ENCODE results near the gene DUOX1.
"Not testable (repeated sequence)": the region's sequence is repeated elsewhere in the genome, so short reads cannot be mapped to it uniquely, and the experiment has no call there.

Gene DUOX1

GRCh38 chr15:45134046-45134445 is 4.3 kb downstream of the DUOX1 start:
- no peak for TF ChIP-seq JUND (IDR thresholded peaks at IDR 0.05; ENCODE audit: low read depth)
- in situ Hi-C loops (cut with HindIII; ENCODE audit: low pct_unique_long_range_greater_than_20kb, low sequenced_read_pairs): no loop called here
- DNase-seq (ENCODE audit: low read depth in 1 of 2, low spot score in 1 of 2): no peak

- TF ChIP-seq JUND (IDR thresholded peaks at IDR 0.05; ENCODE audit: low read depth): no peak
- DNase-seq (ENCODE audit: low read depth in 1 of 2, low spot score in 1 of 2): no peak
- in situ Hi-C loops (cut with HindIII; ENCODE audit: low pct_unique_long_range_greater_than_20kb, low sequenced_read_pairs): no loop called here
Measured at GRCh38 chr15:45134682-45135604, 5.1 kb downstream of the DUOX1 start.

- DNase-seq (ENCODE audit: low read depth in 1 of 2, low spot score in 1 of 2); in situ Hi-C loops (cut with HindIII; ENCODE audit: low pct_unique_long_range_greater_than_20kb, low sequenced_read_pairs): not testable (repeated sequence)
Measured at GRCh38 chr15:45135705-45136377, 6.0 kb downstream of the DUOX1 start.

- TF ChIP-seq JUND (IDR thresholded peaks at IDR 0.05; ENCODE audit: low read depth): no peak
- DNase-seq (ENCODE audit: low read depth in 1 of 2, low spot score in 1 of 2): no peak
- in situ Hi-C loops (cut with HindIII; ENCODE audit: low pct_unique_long_range_greater_than_20kb, low sequenced_read_pairs): no loop called here
Measured at GRCh38 chr15:45136378-45136764, 6.6 kb downstream of the DUOX1 start.

- DNase-seq (ENCODE audit: low read depth in 1 of 2, low spot score in 1 of 2): no peak
- no peak for TF ChIP-seq JUND (IDR thresholded peaks at IDR 0.05; ENCODE audit: low read depth)
- in situ Hi-C loops (cut with HindIII; ENCODE audit: low pct_unique_long_range_greater_than_20kb, low sequenced_read_pairs): no loop called here
Measured at GRCh38 chr15:45137703-45138102, 7.9 kb downstream of the DUOX1 start.

- in situ Hi-C loops (cut with HindIII; ENCODE audit: low pct_unique_long_range_greater_than_20kb, low sequenced_read_pairs): no loop called here
- no peak for DNase-seq (ENCODE audit: low read depth in 1 of 2, low spot score in 1 of 2)
- no peak for TF ChIP-seq JUND (IDR thresholded peaks at IDR 0.05; ENCODE audit: low read depth)
Measured at GRCh38 chr15:45138814-45139765, 9.3 kb downstream of the DUOX1 start.

DNA sequence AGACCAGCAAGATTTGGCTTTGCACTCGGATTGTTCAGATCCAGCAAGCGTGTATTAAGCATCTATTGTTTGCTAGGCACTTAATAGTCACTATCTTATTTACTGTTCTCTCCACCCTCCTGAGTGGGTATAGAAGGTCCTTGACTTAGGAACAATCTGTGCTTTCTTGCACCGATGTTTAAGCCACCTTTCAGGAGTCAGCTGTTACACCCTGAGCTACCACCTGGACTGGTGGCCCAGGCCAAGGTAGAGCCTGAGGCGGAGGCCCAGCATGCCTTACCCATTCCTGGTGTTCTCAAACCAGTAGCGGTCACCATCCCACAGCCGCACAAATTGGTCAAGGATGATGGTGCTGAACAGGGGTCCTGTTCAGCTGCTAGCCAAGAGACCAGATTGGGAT is 10.0 kb downstream of the DUOX1 start:
- in situ Hi-C loops (cut with HindIII; ENCODE audit: low pct_unique_long_range_greater_than_20kb, low sequenced_read_pairs): no loop called here

GRCh38 chr15:45140557-45141250 is 10.9 kb downstream of the DUOX1 start:
- no peak for TF ChIP-seq JUND (IDR thresholded peaks at IDR 0.05; ENCODE audit: low read depth)
- DNase-seq (ENCODE audit: low read depth in 1 of 2, low spot score in 1 of 2): no peak
- in situ Hi-C loops (cut with HindIII; ENCODE audit: low pct_unique_long_range_greater_than_20kb, low sequenced_read_pairs): no loop called here

More for the DNA sequence above, 10.0 kb downstream of the DUOX1 start:
- no peak for TF ChIP-seq JUND (IDR thresholded peaks at IDR 0.05; ENCODE audit: low read depth)
- DNase-seq (ENCODE audit: low read depth in 1 of 2, low spot score in 1 of 2): no peak

DNA sequence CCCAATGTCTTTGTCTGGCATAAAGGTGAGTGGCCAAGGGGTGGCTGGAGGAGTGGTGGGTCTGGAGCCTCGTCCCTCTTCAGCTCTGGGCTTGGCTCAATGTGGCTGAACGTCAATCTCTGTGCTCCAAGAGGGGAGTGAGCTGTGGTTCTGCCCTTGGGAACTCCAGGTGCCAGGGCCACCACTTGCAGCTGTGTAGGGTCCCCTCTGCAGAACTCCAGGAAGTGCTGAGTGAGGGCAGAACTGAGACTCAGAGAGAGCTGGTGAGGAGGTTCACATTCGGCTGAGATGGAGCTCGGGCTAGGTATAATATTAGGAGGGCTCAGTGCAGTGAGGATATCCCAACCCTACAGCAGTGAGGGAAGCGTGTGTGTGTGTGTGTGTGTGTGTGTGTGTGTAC is 11.6 kb downstream of the DUOX1 start:
- no peak for TF ChIP-seq JUND (IDR thresholded peaks at IDR 0.05; ENCODE audit: low read depth)
- in situ Hi-C loops (cut with HindIII; ENCODE audit: low pct_unique_long_range_greater_than_20kb, low sequenced_read_pairs): no loop called here
- DNase-seq (ENCODE audit: low read depth in 1 of 2, low spot score in 1 of 2): no peak

DNA sequence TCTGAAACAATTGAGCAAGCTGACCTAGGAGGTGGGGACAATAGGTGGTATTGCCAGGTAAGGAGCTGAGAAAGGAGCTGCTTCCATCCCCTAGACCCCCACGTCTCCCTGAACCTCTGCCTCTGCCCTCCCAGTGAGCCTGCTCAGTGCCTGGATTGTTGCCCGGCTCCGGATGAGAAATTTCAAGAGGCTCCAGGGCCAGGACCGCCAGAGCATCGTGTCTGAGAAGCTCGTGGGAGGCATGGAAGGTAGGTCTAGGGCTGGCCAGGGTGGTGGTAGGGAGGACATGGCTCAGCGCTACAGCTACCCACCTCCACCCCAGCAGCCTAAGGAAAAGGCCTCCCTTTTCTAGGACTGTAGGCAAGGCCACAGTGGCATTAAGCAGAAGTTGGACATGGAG is 13.3 kb downstream of the DUOX1 start:
- DNase-seq (ENCODE audit: low read depth in 1 of 2, low spot score in 1 of 2): no peak
- in situ Hi-C loops (cut with HindIII; ENCODE audit: low pct_unique_long_range_greater_than_20kb, low sequenced_read_pairs): no loop called here
- no peak for TF ChIP-seq JUND (IDR thresholded peaks at IDR 0.05; ENCODE audit: low read depth)

GRCh38 chr15:45143946-45144345 is 14.2 kb downstream of the DUOX1 start:
- in situ Hi-C loops (cut with HindIII; ENCODE audit: low pct_unique_long_range_greater_than_20kb, low sequenced_read_pairs): no loop called here
- no peak for DNase-seq (ENCODE audit: low read depth in 1 of 2, low spot score in 1 of 2)
- no peak for TF ChIP-seq JUND (IDR thresholded peaks at IDR 0.05; ENCODE audit: low read depth)

- in situ Hi-C loops (cut with HindIII; ENCODE audit: low pct_unique_long_range_greater_than_20kb, low sequenced_read_pairs): no loop called here
- DNase-seq (ENCODE audit: low read depth in 1 of 2, low spot score in 1 of 2): no peak
- TF ChIP-seq JUND (IDR thresholded peaks at IDR 0.05; ENCODE audit: low read depth): no peak
Measured at GRCh38 chr15:45144775-45145174, 15.0 kb downstream of the DUOX1 start.
